Smooth muscle cell (in vitro differentiated cells): ENCODE data around the gene THAP4. TPM values are rescaled to one million over a fixed set of nuclear protein-coding genes. Genes with fewer than 3 reads are reported as not detected.

Source experiments
- DNase-seq: peaks from one replicate; lab custom pipeline; 2025; ENCODE audit not compliant: unreplicated experiment; lab: John Stamatoyannopoulos, UW
- H2AFZ ChIP-seq: fragments of 200-600 bp; sonication (generic); 2 replicates; pipeline ENCODE4 v1.6.0; 2016; ENCODE audit warnings: antibody characterized with exemption, low read depth, mild to moderate bottlenecking
- H3F3A ChIP-seq: fragments of 200-600 bp; sonication (generic); 2 replicates; pipeline ENCODE4 v1.6.0; 2017; ENCODE audit warnings: antibody characterized with exemption, low read depth
- H3K27ac ChIP-seq: fragments of 200-600 bp; sonication (generic); 2 replicates; pipeline ENCODE4 v1.5.1; 2016; ENCODE audit warnings: low read depth, mild to moderate bottlenecking
- H3K27me3 ChIP-seq: fragments of 200-600 bp; sonication (generic); 2 replicates; pipeline ENCODE4 v1.6.1; 2016; ENCODE audit warnings: low read depth, mild to moderate bottlenecking
- H3K36me3 ChIP-seq: fragments of 200-600 bp; sonication (generic); 2 replicates; pipeline ENCODE4 v1.5.1; 2016; ENCODE audit warnings: low read depth
- H3K4me1 ChIP-seq: fragments of 200-600 bp; sonication (generic); 2 replicates; pipeline ENCODE4 v1.5.1; 2016; ENCODE audit warnings: low read depth
- H3K4me2 ChIP-seq: fragments of 200-600 bp; sonication (generic); 2 replicates; pipeline ENCODE4 v1.6.0; 2016; ENCODE audit warnings: mild to moderate bottlenecking
- H3K4me3 ChIP-seq: fragments of 200-600 bp; sonication (generic); 2 replicates; pipeline ENCODE4 v1.5.1; 2016; ENCODE audit warnings: mild to moderate bottlenecking
- H3K79me2 ChIP-seq: fragments of 200-600 bp; sonication (generic); 2 replicates; pipeline ENCODE4 v1.6.0; 2016; ENCODE audit warnings: low read depth, mild to moderate bottlenecking
- H3K9ac ChIP-seq: fragments of 200-600 bp; sonication (generic); 2 replicates; pipeline ENCODE4 v1.6.0; 2016; ENCODE audit warnings: low read depth
- H3K9me3 ChIP-seq: fragments of 200-600 bp; sonication (generic); replicated peaks from 2 replicates; pipeline ENCODE4 v1.5.1; 2016; ENCODE audit warnings: low read depth
- H4K20me1 ChIP-seq: fragments of 200-600 bp; sonication (generic); 2 replicates; pipeline ENCODE4 v1.6.0; 2016; ENCODE audit warnings: low read depth
- CTCF ChIP-seq: fragments of 200-600 bp; sonication (generic); IDR thresholded peaks from 2 replicates; pipeline ENCODE4 v1.5.1; 2017; ENCODE audit warnings: borderline replicate concordance, mild to moderate bottlenecking, antibody characterized with exemption; ENCODE audit not compliant: insufficient read depth, poor library complexity, severe bottlenecking
- WGBS: methylation state at CpG from one replicate; pipeline ENCODE4 v1.1.7; 2016; ENCODE audit warnings: low lambda C conversion rate; 5-methylcytosine and 5-hydroxymethylcytosine counted together
- polyA plus RNA-seq: library from polyadenylated mRNA; unstranded; fragments of >200 nt; fragmentation: Nextera tagmentation; extraction: Ambion mirVana; gene quantifications from 2 replicates; pipeline ENCODE4 v1.2.1, GENCODE V29; 2016
- total RNA-seq: library from RNA; depleted of rRNA; stranded (reverse); fragments of >200 nt; gene quantifications from 2 replicates; pipeline ENCODE4 v1.2.3, GENCODE V29; 2014

Gene THAP4
- total and polyA plus RNA-seq, 2 experiments from 2014 or later, result 23.1 to 38.8 TPM

- H3K79me2 ChIP-seq, result peaks cover 4% of the 10 kb centered on the region
- peaks cover 12% of the 10 kb centered on the region for H4K20me1 ChIP-seq
- no peaks in the 10 kb centered on the region for H3K27me3 ChIP-seq
- no peaks in the 10 kb centered on the region for H3K36me3 ChIP-seq
- no peak for TF ChIP-seq CTCF
- no peak overlapping the region for H3K9ac ChIP-seq
- H3K4me3 ChIP-seq, result no peak overlapping the region
- no peak overlapping the region for H2AFZ ChIP-seq
- no peak for DNase-seq
- H3K9me3 ChIP-seq, result no peaks in the 10 kb centered on the region
- H3K27ac ChIP-seq, result no peak overlapping the region
- WGBS, result 55% methylated on average over 5 of the region's 5 CpGs
- H3F3A ChIP-seq, result no peaks in the 10 kb centered on the region
- H3K4me1 ChIP-seq, result no peaks in the 10 kb centered on the region
- no peak overlapping the region for H3K4me2 ChIP-seq
Observed at GRCh38 chr2:241603686-241604085, 33.3 kb downstream of the THAP4 start.

GRCh38 chr2:241602720-241603119 lies 34.2 kb downstream of the THAP4 start:
- Histone ChIP-seq H3K4me2 (no peak overlapping the region), H3K4me1 (no peaks in the 10 kb centered on the region), H3K79me2 (no peaks in the 10 kb centered on the region), H2AFZ (no peak overlapping the region), H3K27me3 (no peaks in the 10 kb centered on the region), H3K4me3 (no peak overlapping the region), H3K36me3 (no peaks in the 10 kb centered on the region), H3K27ac (no peak overlapping the region), H3K9me3 (no peaks in the 10 kb centered on the region), H3K9ac (no peak overlapping the region), H3F3A (no peaks in the 10 kb centered on the region), H4K20me1 (peaks cover 12% of the 10 kb centered on the region)
- no peak for TF ChIP-seq CTCF
- WGBS, result 98% methylated on average over 17 of the region's 17 CpGs
- no peak for DNase-seq

- Histone ChIP-seq H3K27me3 (no peaks in the 10 kb centered on the region), H3F3A (no peaks in the 10 kb centered on the region), H3K27ac (no peak overlapping the region), H3K4me3 (no peak overlapping the region), H3K4me1 (no peaks in the 10 kb centered on the region), H3K9me3 (no peaks in the 10 kb centered on the region), H3K4me2 (no peak overlapping the region), H3K9ac (no peak overlapping the region), H2AFZ (no peak overlapping the region), H4K20me1 (peaks cover 12% of the 10 kb centered on the region), H3K36me3 (no peaks in the 10 kb centered on the region), H3K79me2 (no peaks in the 10 kb centered on the region)
- no peak for TF ChIP-seq CTCF
- WGBS, result over 99% methylated on average over 11 of the region's 13 CpGs
- DNase-seq, result no peak
Observed at GRCh38 chr2:241601841-241602240, 35.1 kb downstream of the THAP4 start.

- DNase-seq, result no peak
Observed at GRCh38 chr2:241599615-241600014, 37.3 kb downstream of the THAP4 start.

More at GRCh38 chr2:241599615-241600014, 37.3 kb downstream of the THAP4 start:
- H2AFZ ChIP-seq, result no peak overlapping the region
- no peak overlapping the region for H3K27ac ChIP-seq
- WGBS, result 95% methylated on average over 6 of the region's 6 CpGs
- H3K4me2 ChIP-seq, result no peak overlapping the region
- no peaks in the 10 kb centered on the region for H3K36me3 ChIP-seq
- H4K20me1 ChIP-seq, result peaks cover 12% of the 10 kb centered on the region
- no peaks in the 10 kb centered on the region for H3F3A ChIP-seq
- no peak for TF ChIP-seq CTCF
- no peaks in the 10 kb centered on the region for H3K4me1 ChIP-seq
- H3K9me3 ChIP-seq, result no peaks in the 10 kb centered on the region
- no peaks in the 10 kb centered on the region for H3K79me2 ChIP-seq
- H3K4me3 ChIP-seq, result no peak overlapping the region
- H3K27me3 ChIP-seq, result no peaks in the 10 kb centered on the region
- no peak overlapping the region for H3K9ac ChIP-seq
